Stimulated activated naive CD8-positive, alpha-beta T cell treated with anti-CD3 and anti-CD28 coated beads, Interleukin-15, Interleukin-2, amounts not matched to agents 100 ng/mL and 50 ng/mL, for 24 hours (primary cell): ENCODE measurements around the gene TSPAN15.

ENCODE experiments used
- H3K27ac Mint-ChIP-seq: one replicate; pipeline ENCODE4 v1.8.0; 2021; ENCODE audit warnings: mild to moderate bottlenecking, mixed read lengths
- H3K27me3 Mint-ChIP-seq: one replicate; pipeline ENCODE4 v1.8.0; 2021; ENCODE audit warnings: mixed read lengths
- H3K36me3 Mint-ChIP-seq: one replicate; pipeline ENCODE4 v1.8.0; 2021; ENCODE audit warnings: low read depth, mixed read lengths
- H3K4me1 Mint-ChIP-seq: one replicate; pipeline ENCODE4 v1.8.0; 2021; ENCODE audit warnings: low read depth, mixed read lengths
- H3K4me3 Mint-ChIP-seq: one replicate; pipeline ENCODE4 v1.8.0; 2021; ENCODE audit warnings: mild to moderate bottlenecking, mixed read lengths
- H3K9me3 Mint-ChIP-seq: one replicate; pipeline ENCODE4 v1.8.0; 2021; ENCODE audit warnings: mixed read lengths

TSPAN15 gene

GRCh38 chr10:69412232-69412790 lies 39.0 kb upstream of the TSPAN15 start:
- Mint-ChIP-seq H3K27me3 (no peaks in the 10 kb centered on the region), H3K4me1 (peaks cover 14% of the 10 kb centered on the region), H3K36me3 (no peaks in the 10 kb centered on the region), H3K4me3 (no peak overlapping the region), H3K27ac (no peak overlapping the region), H3K9me3 (no peaks in the 10 kb centered on the region)

- Mint-ChIP-seq H3K4me3 (no peak overlapping the region), H3K9me3 (no peaks in the 10 kb centered on the region), H3K4me1 (peaks cover 8% of the 10 kb centered on the region), H3K27ac (no peak overlapping the region), H3K27me3 (no peaks in the 10 kb centered on the region), H3K36me3 (no peaks in the 10 kb centered on the region)
Measured at GRCh38 chr10:69413221-69413865, 37.9 kb upstream of the TSPAN15 start.

GRCh38 chr10:69414036-69415018 lies 36.9 kb upstream of the TSPAN15 start:
- H3K4me1 Mint-ChIP-seq: peaks cover 2% of the 10 kb centered on the region
- H3K36me3 Mint-ChIP-seq: no peaks in the 10 kb centered on the region
- H3K27me3 Mint-ChIP-seq: no peaks in the 10 kb centered on the region
- no peaks in the 10 kb centered on the region for H3K9me3 Mint-ChIP-seq
- H3K4me3 Mint-ChIP-seq: no peak overlapping the region
- H3K27ac Mint-ChIP-seq: no peak overlapping the region

- Mint-ChIP-seq H3K27me3 (no peaks in the 10 kb centered on the region), H3K27ac (no peak overlapping the region)
Measured at GRCh38 chr10:69415049-69415448, 36.2 kb upstream of the TSPAN15 start.

GRCh38 chr10:69415951-69416350 lies 35.3 kb upstream of the TSPAN15 start:
- H3K36me3 Mint-ChIP-seq: no peaks in the 10 kb centered on the region
- H3K9me3 Mint-ChIP-seq: no peaks in the 10 kb centered on the region
- no peak overlapping the region for H3K4me3 Mint-ChIP-seq
- no peaks in the 10 kb centered on the region for H3K27me3 Mint-ChIP-seq
- no peaks in the 10 kb centered on the region for H3K4me1 Mint-ChIP-seq
- H3K27ac Mint-ChIP-seq: no peak overlapping the region

More at GRCh38 chr10:69415049-69415448, 36.2 kb upstream of the TSPAN15 start:
- Mint-ChIP-seq H3K4me3 (no peak overlapping the region), H3K36me3 (no peaks in the 10 kb centered on the region), H3K4me1 (no peaks in the 10 kb centered on the region), H3K9me3 (no peaks in the 10 kb centered on the region)

GRCh38 chr10:69416695-69417094 lies 34.6 kb upstream of the TSPAN15 start, which contains the start of gene TACR2:
TACR2 (minus strand) TSS chr10:69416918; CDS start chr10:69416323, 595 bp downstream.
- H3K27me3 Mint-ChIP-seq: no peaks in the 10 kb centered on the region
- no peaks in the 10 kb centered on the region for H3K4me1 Mint-ChIP-seq
- H3K9me3 Mint-ChIP-seq: no peaks in the 10 kb centered on the region
- no peak within 1 kb of the TSS for H3K4me3 Mint-ChIP-seq
- no peaks in the 10 kb centered on the region for H3K36me3 Mint-ChIP-seq
- no peak within 1 kb of the TSS for H3K27ac Mint-ChIP-seq

- no peaks in the 10 kb centered on the region for H3K9me3 Mint-ChIP-seq
- no peaks in the 10 kb centered on the region for H3K4me1 Mint-ChIP-seq
- no peaks in the 10 kb centered on the region for H3K27me3 Mint-ChIP-seq
- no peak overlapping the region for H3K4me3 Mint-ChIP-seq
- no peaks in the 10 kb centered on the region for H3K36me3 Mint-ChIP-seq
- no peak overlapping the region for H3K27ac Mint-ChIP-seq
Measured at GRCh38 chr10:69417542-69417941, 33.7 kb upstream of the TSPAN15 start.

GRCh38 chr10:69418052-69418752 lies 33.1 kb upstream of the TSPAN15 start:
- no peak overlapping the region for H3K27ac Mint-ChIP-seq
- no peak overlapping the region for H3K4me3 Mint-ChIP-seq
- H3K27me3 Mint-ChIP-seq: no peaks in the 10 kb centered on the region
- no peaks in the 10 kb centered on the region for H3K9me3 Mint-ChIP-seq
- no peaks in the 10 kb centered on the region for H3K4me1 Mint-ChIP-seq
- H3K36me3 Mint-ChIP-seq: no peaks in the 10 kb centered on the region

- no peaks in the 10 kb centered on the region for H3K27me3 Mint-ChIP-seq
- no peaks in the 10 kb centered on the region for H3K36me3 Mint-ChIP-seq
- peaks cover 7% of the 10 kb centered on the region for H3K4me1 Mint-ChIP-seq
- H3K9me3 Mint-ChIP-seq: no peaks in the 10 kb centered on the region
- H3K27ac Mint-ChIP-seq: no peak overlapping the region
- no peak overlapping the region for H3K4me3 Mint-ChIP-seq
Measured at GRCh38 chr10:69419096-69419743, 32.0 kb upstream of the TSPAN15 start.

GRCh38 chr10:69419744-69420126 lies 31.5 kb upstream of the TSPAN15 start:
- peaks cover 8% of the 10 kb centered on the region for H3K4me1 Mint-ChIP-seq
- no peaks in the 10 kb centered on the region for H3K36me3 Mint-ChIP-seq
- no peaks in the 10 kb centered on the region for H3K9me3 Mint-ChIP-seq
- H3K27ac Mint-ChIP-seq: no peak overlapping the region
- H3K4me3 Mint-ChIP-seq: no peak overlapping the region
- H3K27me3 Mint-ChIP-seq: no peaks in the 10 kb centered on the region

- Mint-ChIP-seq H3K36me3 (no peaks in the 10 kb centered on the region), H3K27me3 (no peaks in the 10 kb centered on the region), H3K27ac (no peak overlapping the region), H3K4me3 (no peak overlapping the region), H3K4me1 (peaks cover 22% of the 10 kb centered on the region), H3K9me3 (no peaks in the 10 kb centered on the region)
Measured at GRCh38 chr10:69421611-69422308, 29.5 kb upstream of the TSPAN15 start.

- H3K4me3 Mint-ChIP-seq: no peak overlapping the region
- no peaks in the 10 kb centered on the region for H3K9me3 Mint-ChIP-seq
Measured at GRCh38 chr10:69422676-69423075, 28.6 kb upstream of the TSPAN15 start.

GRCh38 chr10:69425041-69425440 lies 26.2 kb upstream of the TSPAN15 start:
- Mint-ChIP-seq H3K4me3 (no peak overlapping the region), H3K36me3 (no peaks in the 10 kb centered on the region), H3K27me3 (no peaks in the 10 kb centered on the region), H3K9me3 (no peaks in the 10 kb centered on the region), H3K27ac (no peak overlapping the region), H3K4me1 (peaks cover 36% of the 10 kb centered on the region)

More at GRCh38 chr10:69422676-69423075, 28.6 kb upstream of the TSPAN15 start:
- Mint-ChIP-seq H3K36me3 (no peaks in the 10 kb centered on the region), H3K4me1 (peaks cover 27% of the 10 kb centered on the region), H3K27ac (no peak overlapping the region), H3K27me3 (no peaks in the 10 kb centered on the region)
